MG63 (cell line): ENCODE results near the gene KIF2B. TPM values are rescaled to one million over a fixed set of nuclear protein-coding genes. Genes with fewer than 3 reads are reported as not detected.
"Not testable (repeated sequence)": the region's sequence is repeated elsewhere in the genome, so short reads cannot be mapped to it uniquely, and the experiment has no call there.

Source experiments
- DNase-seq: peaks from one replicate; pipeline ENCODE4 v3.0.0-alpha.2; 2020
- H3K27me3 ChIP-seq: fragments of 250-450 bp; sonication (Bioruptor Pico); 2 replicates; pipeline ENCODE4 v1.5.1; 2020; ENCODE audit warnings: mild to moderate bottlenecking, moderate library complexity
- H3K36me3 ChIP-seq: fragments of 250-450 bp; sonication (Bioruptor Pico); 2 replicates; pipeline ENCODE4 v1.5.1; 2020; ENCODE audit warnings: mild to moderate bottlenecking, moderate library complexity
- H3K4me3 ChIP-seq: fragments of 250-450 bp; sonication (Bioruptor Pico); 2 replicates; pipeline ENCODE4 v1.5.1; 2020; ENCODE audit warnings: mild to moderate bottlenecking, moderate library complexity
- H3K9me3 ChIP-seq: fragments of 250-450 bp; sonication (Bioruptor Pico); 2 replicates; pipeline ENCODE4 v1.5.1; 2020; ENCODE audit warnings: mild to moderate bottlenecking, moderate library complexity
- total RNA-seq: library from RNA; depleted of rRNA; stranded (reverse); fragments of >200 nt; shearing (Covaris generic); gene quantifications from 2 replicates; pipeline ENCODE4 v1.2.3, GENCODE V29; 2014; ENCODE audit warnings: low replicate concordance

Gene KIF2B
- total RNA-seq, 1 experiment from 2014 or later = not detected

DNA sequence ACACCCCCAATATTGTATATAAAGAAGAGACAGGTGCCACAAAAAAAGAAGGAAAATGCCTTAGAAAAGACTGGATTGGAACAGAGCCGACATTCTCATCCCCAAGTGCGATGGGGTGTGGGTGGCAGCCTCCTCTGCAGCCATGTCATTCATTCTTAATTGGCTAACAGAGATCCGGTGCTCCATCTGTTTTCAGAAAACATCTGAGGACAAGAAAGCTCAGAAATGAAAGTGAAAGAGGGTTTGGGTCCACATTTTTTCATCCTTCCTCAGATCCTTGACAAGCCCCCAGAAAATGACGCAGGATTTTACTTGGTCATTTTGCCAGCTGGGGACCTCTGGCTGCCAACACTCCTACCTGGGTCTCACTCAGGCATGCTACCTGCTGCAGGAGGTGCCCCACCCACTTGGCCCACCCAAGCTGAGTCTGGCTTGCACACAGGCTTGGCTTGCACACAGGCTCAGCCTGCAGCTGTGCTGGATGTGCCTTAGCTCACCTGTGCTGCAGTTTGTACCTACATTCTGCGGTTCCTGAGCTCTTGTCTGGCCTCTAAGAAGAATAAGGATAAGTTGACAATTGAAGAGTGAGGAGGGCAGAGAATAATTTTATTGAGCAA is 21.9 kb downstream of the KIF2B start:
- no peak overlapping the region for H3K4me3 ChIP-seq
- no peaks in the 10 kb centered on the region for H3K36me3 ChIP-seq
- DNase-seq = no peak
- H3K27me3 ChIP-seq = peaks cover 3% of the 10 kb centered on the region; the same call in 1 of the 2 replicates
- no peaks in the 10 kb centered on the region; the same call in 1 of the 2 replicates for H3K9me3 ChIP-seq

DNA sequence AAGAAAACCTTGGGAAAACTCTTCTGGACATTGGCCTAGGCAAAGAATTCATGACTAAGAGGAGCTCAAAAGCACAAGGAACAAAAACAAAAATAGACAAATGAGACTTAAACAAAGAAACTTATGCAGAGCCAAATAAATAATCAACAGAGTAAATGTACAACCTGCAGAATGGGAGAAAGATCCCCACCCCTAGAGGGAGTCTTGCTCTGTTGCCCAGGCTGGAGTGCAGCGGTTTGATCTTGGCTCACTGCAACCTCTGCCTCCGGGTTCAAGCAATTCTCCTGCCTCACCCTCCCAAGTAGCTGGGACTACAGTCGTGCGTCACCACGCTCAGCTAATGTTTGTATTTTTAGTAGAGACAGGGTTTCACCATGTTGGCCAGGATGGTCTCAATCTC is 48.4 kb downstream of the KIF2B start:
- H3K9me3 ChIP-seq, DNase-seq, H3K36me3 ChIP-seq, H3K4me3 ChIP-seq, H3K27me3 ChIP-seq: not testable (repeated sequence)
